SW480 (cell line): ENCODE measurements around the gene GNAO1.
A peak's percentile ranks its signal among the peaks of the same experiment; 100 is the strongest.

Experiments used
- DNase-seq: peaks from one replicate; pipeline ENCODE4 v3.0.0-alpha.2; 2016; ENCODE audit warnings: low spot score

The GNAO1 gene

GRCh38 chr16:56349711-56350161 is 158.4 kb downstream of the GNAO1 start:
- DNase-seq, result no peak

GRCh38 chr16:56350491-56351405 is 159.5 kb downstream of the GNAO1 start:
- DNase-seq, result no peak

GRCh38 chr16:56351481-56351880 is 160.2 kb downstream of the GNAO1 start:
- DNase-seq, result no peak

- no peak for DNase-seq
Measured at GRCh38 chr16:56352351-56353053, 161.2 kb downstream of the GNAO1 start.

GRCh38 chr16:56353054-56353921 is 162.0 kb downstream of the GNAO1 start:
- DNase-seq, result no peak

GRCh38 chr16:56354016-56354415 is 162.7 kb downstream of the GNAO1 start:
- no peak for DNase-seq

GRCh38 chr16:56354746-56355145 is 163.5 kb downstream of the GNAO1 start:
- no peak for DNase-seq

- DNase-seq, result no peak
Measured at GRCh38 chr16:56355221-56355620, 163.9 kb downstream of the GNAO1 start.

- DNase-seq, result no peak
Measured at GRCh38 chr16:56355786-56356275, 164.5 kb downstream of the GNAO1 start.

- DNase-seq, result peak; percentile 83
Measured at GRCh38 chr16:56356276-56357240, 165.3 kb downstream of the GNAO1 start.

GRCh38 chr16:56357241-56357764 is 166.0 kb downstream of the GNAO1 start:
- DNase-seq, result no peak

GRCh38 chr16:56357765-56358322 is 166.6 kb downstream of the GNAO1 start:
- no peak for DNase-seq

- no peak for DNase-seq
Measured at GRCh38 chr16:56360117-56361008, 169.1 kb downstream of the GNAO1 start.

GRCh38 chr16:56362057-56362655 is 170.9 kb downstream of the GNAO1 start:
- no peak for DNase-seq

- DNase-seq, result no peak
Measured at GRCh38 chr16:56362706-56363105, 171.4 kb downstream of the GNAO1 start.

GRCh38 chr16:56363181-56363716 is 172.0 kb downstream of the GNAO1 start:
- no peak for DNase-seq

GRCh38 chr16:56363781-56364565 is 172.7 kb downstream of the GNAO1 start:
- DNase-seq, result no peak

- DNase-seq, result no peak
Measured at GRCh38 chr16:56364865-56365264, 173.6 kb downstream of the GNAO1 start.
